Measurements from ENCODE around the gene EYS.

Gene EYS

DNA sequence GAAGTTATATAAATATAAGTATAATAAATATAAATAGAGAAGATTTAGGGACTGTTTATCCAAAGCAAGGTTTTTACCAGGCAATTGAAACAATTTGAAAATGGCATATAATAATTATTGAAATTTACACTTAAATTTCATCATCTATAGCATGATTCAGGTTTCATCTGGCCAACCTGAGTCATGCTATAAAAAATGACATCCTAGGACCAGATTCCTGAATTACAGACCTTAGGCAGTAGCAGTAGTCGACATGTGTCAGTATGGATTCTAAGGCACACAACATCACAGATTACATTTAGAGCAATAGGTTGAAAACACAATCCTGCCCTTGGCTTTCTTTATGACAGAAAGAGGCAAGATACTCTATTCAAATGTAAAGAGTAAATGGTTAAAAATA, 1479.2 kb downstream of the EYS start:
- DNase-seq (ENCODE audit: low read depth): no peak

DNA sequence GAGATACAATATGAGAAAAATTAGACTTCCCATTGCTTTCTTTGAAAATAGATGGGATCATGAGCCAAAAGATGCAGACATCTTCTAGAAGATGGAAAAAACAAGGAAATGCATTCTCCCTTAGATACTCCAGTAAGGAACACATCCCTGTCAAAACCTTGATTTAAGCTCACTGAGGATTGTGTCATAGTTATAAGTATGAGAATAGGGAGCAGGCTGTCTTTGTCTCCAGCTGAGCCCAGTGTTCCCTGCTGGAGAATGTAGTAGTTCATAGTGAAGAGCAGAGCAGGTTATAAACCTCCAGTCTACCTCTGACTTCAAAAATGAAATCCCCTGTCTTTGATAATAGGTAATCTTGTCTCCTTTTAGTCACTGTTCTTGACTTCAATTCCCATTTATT, 1481.5 kb downstream of the EYS start:
- DNase-seq (ENCODE audit: low read depth): no peak

DNA sequence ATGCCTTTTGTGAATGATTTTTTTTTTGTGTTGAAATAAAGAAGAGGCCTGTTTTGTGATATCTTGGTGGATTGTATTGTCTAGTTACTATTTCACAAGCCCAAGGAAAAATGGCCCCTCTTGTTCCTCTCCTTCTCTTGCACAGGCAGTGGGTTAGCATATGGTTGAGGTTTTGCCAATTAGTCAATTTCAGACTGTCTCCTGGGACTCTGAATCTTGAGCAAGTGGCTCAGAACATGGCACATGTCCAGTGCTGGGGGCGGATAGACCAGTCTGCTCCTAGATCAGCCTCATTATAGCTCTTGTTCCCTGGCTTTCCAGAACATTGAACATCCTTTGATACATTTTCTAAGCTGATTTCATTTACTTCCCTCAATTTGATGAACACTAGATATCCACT, 1482.2 kb downstream of the EYS start:
- DNase-seq (ENCODE audit: low read depth): no peak

GRCh38 chr6:64221776-64222175, 1485.2 kb downstream of the EYS start:
- DNase-seq (ENCODE audit: low read depth): peak; percentile 51

DNA sequence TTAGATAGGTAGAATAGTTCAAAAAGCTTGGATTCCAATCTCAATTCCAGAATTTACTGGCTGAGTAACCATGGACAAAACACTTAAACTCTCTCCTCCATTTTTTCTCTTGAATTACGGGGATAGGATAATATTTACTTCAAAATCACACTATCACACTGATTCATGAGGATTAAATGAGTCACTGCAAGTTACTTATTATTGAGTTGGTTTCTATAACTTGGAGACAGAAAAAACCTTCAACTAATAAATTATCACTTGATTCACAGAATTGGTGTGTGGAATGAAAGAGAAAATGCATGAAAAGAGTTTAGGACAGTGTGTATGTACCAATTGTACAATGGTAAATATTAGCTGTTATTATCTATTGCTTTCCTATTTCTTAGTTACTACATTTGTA, 1486.2 kb downstream of the EYS start:
- no peak for DNase-seq (ENCODE audit: low read depth)

DNA sequence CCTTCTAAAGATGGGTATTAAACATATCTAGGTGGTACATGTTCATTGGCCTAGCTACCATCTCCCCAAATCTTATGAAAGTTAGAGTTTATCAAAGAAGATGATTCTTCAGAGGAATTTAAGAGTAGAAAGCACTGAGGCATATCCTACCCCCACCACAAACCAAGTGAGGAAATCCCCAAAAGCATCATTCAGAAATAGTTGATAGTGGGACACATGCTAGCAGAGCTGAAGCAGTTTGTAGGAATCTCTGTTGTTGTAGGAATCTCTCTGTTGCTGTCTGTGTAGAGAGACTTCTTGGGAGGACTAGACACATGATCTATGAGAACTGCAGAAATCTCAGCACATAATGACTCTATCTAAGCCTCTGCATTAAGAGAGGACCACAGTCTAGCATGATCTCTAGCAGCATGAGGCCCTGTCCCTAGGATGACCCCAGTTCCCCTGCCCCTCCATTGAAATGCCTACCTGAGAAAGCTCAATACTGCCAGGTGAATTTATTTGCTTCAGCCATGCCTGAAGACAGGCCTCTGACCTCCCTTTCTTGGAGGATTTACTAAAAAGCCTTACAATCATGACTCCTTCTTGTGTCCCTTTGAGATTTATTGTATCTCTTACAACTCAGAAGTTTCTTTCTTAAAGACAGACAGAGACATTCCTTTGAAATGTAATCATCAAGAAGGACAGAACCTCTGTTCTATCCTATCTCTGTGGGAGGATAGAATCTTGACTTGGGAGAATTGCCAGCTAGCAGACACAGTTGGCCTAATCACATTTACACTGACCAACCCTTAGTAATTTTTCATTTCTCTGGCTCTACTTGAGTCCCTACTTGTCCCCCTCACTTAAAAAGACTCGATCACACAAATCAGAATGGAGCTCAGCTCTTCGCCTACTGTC, 1489.1 kb downstream of the EYS start:
- peak; percentile 50 for DNase-seq (ENCODE audit: low read depth)

GRCh38 chr6:64214373-64214772, 1492.7 kb downstream of the EYS start:
- no peak for DNase-seq (ENCODE audit: low read depth)

- DNase-seq (ENCODE audit: low read depth): no peak
Measured at GRCh38 chr6:64213697-64214096, 1493.3 kb downstream of the EYS start.

GRCh38 chr6:64197246-64197645, 1509.8 kb downstream of the EYS start:
- no peak for DNase-seq (ENCODE audit: low read depth)

DNA sequence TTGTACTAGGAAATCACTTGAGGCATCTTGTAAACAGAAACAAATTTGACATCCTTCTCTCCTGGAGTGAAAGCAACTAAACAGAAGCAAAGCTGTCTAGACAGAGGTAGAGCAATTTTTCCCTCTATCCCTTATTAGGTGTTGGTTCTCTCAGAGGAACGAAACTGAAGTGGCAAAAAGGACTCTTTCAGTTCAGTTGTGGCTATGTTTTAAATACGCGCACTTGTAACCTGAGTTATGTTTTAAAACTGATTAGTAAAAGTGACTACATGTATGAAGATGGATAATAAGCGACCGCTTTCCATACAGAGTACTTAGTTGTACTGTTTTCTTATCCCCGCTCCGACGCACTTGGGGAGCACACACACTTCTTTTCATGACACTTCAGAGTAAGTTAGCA, 1520.4 kb downstream of the EYS start:
- no peak for DNase-seq (ENCODE audit: low read depth)

DNA sequence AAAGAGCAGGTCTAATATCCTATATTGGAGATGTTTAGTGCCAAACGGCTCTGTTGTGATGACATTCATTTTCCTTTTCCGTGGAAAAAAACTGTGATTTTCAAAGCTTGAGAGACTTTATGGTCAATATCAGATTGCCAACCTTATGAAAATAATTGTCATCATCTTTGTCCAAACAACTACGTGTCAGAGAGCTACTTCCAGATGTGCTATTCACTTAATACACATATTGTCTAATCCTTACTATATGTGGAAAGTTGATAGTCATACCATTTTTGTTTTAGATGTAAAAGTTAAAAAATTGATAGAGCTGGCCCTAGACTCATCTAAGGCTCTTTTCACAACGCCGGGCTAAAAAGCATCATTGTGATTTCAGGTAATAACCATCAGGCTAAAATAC, 1521.4 kb downstream of the EYS start:
- DNase-seq (ENCODE audit: low read depth): no peak

DNA sequence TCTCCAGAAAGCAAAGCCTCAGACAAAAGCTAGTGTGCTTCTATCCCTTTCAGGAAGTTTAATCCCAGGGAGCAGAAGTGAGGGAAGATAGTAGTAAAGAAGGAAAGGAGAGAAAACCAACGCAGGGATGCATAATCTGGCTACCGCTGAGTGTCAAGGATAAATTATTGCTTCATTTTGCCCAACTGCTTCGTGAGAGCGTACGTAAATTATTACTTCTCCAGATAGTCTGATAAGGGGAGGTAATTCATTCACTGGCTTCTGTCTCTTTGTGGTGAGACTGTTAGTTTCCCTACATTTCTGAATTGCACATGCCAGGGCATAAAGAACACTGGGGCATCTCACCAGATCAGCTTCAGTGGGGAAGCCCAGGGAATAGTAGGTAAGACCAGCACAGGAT, 1531.7 kb downstream of the EYS start:
- no peak for DNase-seq (ENCODE audit: low read depth)

DNA sequence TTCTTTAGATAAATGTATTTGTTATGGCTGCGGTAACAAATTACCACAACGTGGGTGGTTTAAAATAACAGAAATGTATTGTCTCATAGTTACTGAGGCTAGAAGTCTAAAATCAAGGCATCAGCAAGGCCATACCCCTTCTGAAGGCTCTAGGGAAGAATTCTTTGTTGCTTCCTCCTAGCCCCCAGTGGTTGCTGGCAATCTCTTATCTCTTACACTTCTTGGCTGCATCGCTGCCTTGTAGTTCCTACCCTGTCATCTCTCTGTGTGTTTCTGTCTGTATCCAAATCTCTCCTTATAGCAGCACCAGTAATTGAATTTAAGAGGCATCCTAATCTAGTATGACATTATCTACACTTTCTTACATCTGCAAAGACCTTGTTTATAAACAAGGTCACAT, 1536.7 kb downstream of the EYS start:
- no peak for DNase-seq (ENCODE audit: low read depth)

DNA sequence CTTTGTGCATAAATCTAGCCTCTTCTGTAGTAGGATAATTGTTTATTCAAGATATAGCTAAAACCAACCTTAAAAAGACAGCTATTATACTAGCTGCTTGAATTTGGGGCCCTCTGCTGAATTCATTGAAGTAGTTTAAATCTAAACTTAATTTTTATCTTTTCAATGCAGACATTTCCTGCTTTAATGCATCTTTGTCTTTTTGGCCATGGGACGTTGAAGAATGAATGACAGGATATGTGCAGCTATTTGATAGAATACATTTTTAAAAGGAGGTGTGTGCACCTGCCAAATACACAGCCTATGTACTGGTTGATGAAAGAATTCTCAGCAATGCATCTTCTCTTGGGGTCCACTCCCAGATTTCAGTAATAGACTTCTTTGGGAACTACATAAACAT, 1546.5 kb downstream of the EYS start:
- no peak for DNase-seq (ENCODE audit: low read depth)

DNA sequence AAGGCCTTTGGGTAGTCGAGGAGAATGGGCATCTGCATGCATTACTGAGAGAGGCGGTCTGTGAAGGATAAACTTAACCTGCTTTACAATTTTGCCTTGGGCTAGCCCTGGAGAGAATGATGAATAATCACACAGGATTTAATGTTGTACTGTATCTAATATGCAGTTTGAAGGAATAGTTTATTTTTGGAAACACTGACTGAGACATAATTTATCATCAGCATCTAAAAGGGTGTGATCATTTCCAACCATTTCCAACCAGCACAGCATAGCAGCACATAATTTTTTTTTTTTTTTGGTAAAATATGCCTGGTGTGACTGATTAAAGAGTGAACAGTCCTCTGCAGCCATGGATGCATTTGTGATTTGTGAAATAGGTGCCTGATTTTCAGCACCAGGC, 1552.0 kb downstream of the EYS start:
- no peak for DNase-seq (ENCODE audit: low read depth)

- no peak for DNase-seq (ENCODE audit: low read depth)
Measured at GRCh38 chr6:64146876-64147275, 1560.2 kb downstream of the EYS start.

GRCh38 chr6:64146094-64146493, 1560.9 kb downstream of the EYS start:
- DNase-seq (ENCODE audit: low read depth): no peak

DNA sequence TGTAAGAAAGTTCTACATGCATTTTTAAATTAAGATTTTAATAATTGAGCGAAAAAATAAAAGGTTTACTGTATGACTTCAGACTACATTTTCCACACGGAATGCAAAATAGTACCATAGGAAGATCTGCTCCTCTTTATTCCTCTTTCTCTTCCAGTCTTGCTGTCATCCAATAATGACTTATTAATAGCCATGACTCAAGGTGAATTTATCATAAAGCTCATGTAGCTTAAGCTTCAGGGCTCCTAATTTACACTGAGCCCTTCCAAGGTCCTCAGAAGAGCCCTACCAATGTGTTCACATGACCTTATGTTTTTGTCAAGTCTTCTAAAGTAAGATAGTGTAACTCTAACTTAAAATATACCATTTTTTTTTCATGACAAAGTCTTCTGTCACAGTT, 1561.4 kb downstream of the EYS start:
- no peak for DNase-seq (ENCODE audit: low read depth)

DNA sequence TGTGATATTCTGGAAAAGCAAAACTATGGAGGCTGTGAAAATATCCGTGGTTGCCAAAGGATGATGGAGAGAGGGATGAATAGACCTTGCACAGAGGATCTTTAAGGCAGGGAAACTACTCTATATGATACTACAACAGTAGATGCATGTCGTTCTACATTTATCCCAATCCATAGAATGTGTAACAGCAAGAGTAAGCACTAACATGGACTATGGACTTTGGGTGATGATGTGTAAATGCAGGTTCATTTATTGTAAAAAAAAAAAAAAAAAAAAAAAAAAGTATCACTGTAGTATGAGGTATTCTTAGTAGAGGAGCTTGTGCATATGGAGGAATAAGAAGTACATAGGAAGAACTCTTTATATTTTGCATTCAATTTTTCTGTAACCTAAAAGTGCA, 1563.9 kb downstream of the EYS start:
- no peak for DNase-seq (ENCODE audit: low read depth)

GRCh38 chr6:64141680-64142079, 1565.3 kb downstream of the EYS start:
- no peak for DNase-seq (ENCODE audit: low read depth)

DNA sequence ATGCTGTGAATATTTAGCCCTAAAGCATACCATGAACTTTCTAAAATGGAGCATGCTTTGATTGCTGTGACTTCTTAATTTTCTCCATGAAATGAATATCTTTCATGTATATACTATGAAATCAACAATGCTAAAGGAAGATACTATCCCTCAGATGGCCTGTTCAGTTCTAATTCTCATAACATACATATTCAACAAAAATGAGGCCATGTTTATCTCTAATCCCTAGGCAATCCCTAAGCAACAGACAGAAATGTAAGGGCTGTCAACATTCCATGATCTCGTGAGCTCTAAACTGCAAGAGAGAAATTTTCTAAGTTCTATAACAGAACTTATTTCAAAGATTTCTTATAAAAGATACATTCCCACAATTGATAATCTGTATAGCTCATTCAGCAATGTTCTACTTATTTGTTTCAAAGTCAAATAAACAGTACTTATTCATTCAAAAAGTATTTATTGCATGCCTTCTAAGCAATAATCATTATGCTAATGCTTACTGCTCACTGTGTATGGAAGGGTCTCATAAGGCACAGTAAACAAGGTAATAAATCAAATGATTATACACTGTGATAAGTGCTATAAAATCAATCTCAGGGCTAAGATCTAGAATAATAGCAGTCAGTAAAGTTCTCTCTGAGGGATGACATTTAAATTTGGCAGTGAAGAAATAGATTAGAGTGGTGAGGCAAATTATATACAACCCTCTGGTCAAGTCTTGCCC, 1578.6 kb downstream of the EYS start:
- DNase-seq (ENCODE audit: low read depth): no peak

GRCh38 chr6:64123761-64124633, 1583.0 kb downstream of the EYS start:
- DNase-seq (ENCODE audit: low read depth): no peak

Measured in non-pigmented ciliary epithelial cell (primary cell).